ENCODE data around the gene REXO1.

DNA sequence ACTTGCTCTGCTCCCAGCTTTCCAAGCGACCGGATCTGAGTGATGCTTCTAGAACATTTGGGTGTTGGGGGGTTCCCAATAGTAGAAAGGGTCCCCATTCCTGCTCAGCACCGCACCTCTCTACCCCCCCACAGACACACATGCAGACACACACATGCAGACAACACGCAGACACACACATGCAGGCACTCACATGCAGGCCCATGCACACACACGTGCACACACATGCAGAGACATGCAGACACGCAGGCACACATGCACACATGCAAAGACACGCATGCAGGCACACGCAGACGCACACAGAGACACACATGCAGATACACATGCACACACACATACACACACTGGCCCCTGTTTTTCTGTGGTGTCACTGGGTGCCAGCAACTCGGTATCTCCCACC lies 71.1 kb downstream of the REXO1 start:
- TF ChIP-seq, protein P1, sequence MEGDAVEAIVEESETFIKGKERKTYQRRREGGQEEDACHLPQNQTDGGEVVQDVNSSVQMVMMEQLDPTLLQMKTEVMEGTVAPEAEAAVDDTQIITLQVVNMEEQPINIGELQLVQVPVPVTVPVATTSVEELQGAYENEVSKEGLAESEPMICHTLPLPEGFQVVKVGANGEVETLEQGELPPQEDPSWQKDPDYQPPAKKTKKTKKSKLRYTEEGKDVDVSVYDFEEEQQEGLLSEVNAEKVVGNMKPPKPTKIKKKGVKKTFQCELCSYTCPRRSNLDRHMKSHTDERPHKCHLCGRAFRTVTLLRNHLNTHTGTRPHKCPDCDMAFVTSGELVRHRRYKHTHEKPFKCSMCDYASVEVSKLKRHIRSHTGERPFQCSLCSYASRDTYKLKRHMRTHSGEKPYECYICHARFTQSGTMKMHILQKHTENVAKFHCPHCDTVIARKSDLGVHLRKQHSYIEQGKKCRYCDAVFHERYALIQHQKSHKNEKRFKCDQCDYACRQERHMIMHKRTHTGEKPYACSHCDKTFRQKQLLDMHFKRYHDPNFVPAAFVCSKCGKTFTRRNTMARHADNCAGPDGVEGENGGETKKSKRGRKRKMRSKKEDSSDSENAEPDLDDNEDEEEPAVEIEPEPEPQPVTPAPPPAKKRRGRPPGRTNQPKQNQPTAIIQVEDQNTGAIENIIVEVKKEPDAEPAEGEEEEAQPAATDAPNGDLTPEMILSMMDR (IDR thresholded peaks at IDR 0.05): no peak
- TF ChIP-seq POLR2A (IDR thresholded peaks at IDR 0.05; ENCODE audit: low read depth): no peak
- no peak for TF ChIP-seq POLR2AphosphoS5 (IDR thresholded peaks at IDR 0.05)
- TF ChIP-seq EP300 (IDR thresholded peaks at IDR 0.05): no peak
